HEK293 (cell line): ENCODE data around the gene FGR.

Source experiments
- YY1 ChIP-seq: fragments of 450-650 bp; formaldehyde crosslinking; IDR thresholded peaks from 2 replicates; pipeline ENCODE4 v1.5.1; 2018; ENCODE audit warnings: missing biosample characterization, missing genetic modification characterization
- ZNF501 ChIP-seq: fragments of 450-650 bp; formaldehyde crosslinking; IDR thresholded peaks from 2 replicates; pipeline ENCODE4 v1.5.1; 2016; ENCODE audit warnings: missing biosample characterization, missing genetic modification characterization
- ZNF664 ChIP-seq: fragments of 450-650 bp; formaldehyde crosslinking; IDR thresholded peaks from 2 replicates; pipeline ENCODE4 v1.5.1; 2016; ENCODE audit warnings: missing biosample characterization, missing genetic modification characterization
- TF ChIP-seq, protein P1 (sequence below): fragments of 450-650 bp; formaldehyde crosslinking; optimal IDR thresholded peaks from 2 replicates; pipeline ENCODE3; 2016; ENCODE audit warnings: missing biosample characterization, mild to moderate bottlenecking, missing genetic modification characterization
- TF ChIP-seq, protein P2 (sequence below): fragments of 450-650 bp; formaldehyde crosslinking; IDR thresholded peaks from 2 replicates; pipeline ENCODE4 v1.5.1; 2016; ENCODE audit warnings: missing biosample characterization, missing genetic modification characterization
- TF ChIP-seq, protein P3 (sequence below): fragments of 450-650 bp; formaldehyde crosslinking; IDR thresholded peaks from 2 replicates; pipeline ENCODE4 v1.5.1; 2016; ENCODE audit warnings: missing biosample characterization, missing genetic modification characterization

DNA sequence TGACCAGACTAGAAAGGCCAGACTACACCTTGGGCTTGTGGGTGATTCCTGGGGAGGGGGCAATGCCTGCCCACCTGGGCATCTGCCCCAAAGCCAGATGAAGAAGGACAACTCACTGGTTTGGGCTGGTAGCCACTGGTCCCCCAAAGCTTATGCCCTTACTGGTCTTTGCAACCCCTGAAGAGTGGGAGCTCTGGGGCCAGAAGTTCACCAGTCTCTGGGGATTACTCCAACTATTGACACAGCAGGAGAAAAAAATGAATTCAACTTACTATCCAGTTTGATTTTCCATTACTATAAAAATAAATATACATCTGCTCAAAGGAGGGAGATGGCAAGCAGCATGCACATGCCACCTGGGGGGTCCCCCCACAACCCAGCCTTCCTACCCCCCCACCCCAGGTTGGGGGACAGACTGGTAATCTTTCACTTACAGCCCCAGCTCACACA lies 33.6 kb downstream of the FGR start:
- TF ChIP-seq, protein P1, sequence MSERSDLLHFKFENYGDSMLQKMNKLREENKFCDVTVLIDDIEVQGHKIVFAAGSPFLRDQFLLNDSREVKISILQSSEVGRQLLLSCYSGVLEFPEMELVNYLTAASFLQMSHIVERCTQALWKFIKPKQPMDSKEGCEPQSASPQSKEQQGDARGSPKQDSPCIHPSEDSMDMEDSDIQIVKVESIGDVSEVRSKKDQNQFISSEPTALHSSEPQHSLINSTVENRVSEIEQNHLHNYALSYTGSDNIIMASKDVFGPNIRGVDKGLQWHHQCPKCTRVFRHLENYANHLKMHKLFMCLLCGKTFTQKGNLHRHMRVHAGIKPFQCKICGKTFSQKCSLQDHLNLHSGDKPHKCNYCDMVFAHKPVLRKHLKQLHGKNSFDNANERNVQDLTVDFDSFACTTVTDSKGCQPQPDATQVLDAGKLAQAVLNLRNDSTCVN (tag by site-specific recombination) = no peak
- TF ChIP-seq, protein P2, sequence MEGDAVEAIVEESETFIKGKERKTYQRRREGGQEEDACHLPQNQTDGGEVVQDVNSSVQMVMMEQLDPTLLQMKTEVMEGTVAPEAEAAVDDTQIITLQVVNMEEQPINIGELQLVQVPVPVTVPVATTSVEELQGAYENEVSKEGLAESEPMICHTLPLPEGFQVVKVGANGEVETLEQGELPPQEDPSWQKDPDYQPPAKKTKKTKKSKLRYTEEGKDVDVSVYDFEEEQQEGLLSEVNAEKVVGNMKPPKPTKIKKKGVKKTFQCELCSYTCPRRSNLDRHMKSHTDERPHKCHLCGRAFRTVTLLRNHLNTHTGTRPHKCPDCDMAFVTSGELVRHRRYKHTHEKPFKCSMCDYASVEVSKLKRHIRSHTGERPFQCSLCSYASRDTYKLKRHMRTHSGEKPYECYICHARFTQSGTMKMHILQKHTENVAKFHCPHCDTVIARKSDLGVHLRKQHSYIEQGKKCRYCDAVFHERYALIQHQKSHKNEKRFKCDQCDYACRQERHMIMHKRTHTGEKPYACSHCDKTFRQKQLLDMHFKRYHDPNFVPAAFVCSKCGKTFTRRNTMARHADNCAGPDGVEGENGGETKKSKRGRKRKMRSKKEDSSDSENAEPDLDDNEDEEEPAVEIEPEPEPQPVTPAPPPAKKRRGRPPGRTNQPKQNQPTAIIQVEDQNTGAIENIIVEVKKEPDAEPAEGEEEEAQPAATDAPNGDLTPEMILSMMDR (tag by site-specific recombination) = no peak
- no peak for TF ChIP-seq ZNF664 (tag by site-specific recombination)
- TF ChIP-seq, protein P3, sequence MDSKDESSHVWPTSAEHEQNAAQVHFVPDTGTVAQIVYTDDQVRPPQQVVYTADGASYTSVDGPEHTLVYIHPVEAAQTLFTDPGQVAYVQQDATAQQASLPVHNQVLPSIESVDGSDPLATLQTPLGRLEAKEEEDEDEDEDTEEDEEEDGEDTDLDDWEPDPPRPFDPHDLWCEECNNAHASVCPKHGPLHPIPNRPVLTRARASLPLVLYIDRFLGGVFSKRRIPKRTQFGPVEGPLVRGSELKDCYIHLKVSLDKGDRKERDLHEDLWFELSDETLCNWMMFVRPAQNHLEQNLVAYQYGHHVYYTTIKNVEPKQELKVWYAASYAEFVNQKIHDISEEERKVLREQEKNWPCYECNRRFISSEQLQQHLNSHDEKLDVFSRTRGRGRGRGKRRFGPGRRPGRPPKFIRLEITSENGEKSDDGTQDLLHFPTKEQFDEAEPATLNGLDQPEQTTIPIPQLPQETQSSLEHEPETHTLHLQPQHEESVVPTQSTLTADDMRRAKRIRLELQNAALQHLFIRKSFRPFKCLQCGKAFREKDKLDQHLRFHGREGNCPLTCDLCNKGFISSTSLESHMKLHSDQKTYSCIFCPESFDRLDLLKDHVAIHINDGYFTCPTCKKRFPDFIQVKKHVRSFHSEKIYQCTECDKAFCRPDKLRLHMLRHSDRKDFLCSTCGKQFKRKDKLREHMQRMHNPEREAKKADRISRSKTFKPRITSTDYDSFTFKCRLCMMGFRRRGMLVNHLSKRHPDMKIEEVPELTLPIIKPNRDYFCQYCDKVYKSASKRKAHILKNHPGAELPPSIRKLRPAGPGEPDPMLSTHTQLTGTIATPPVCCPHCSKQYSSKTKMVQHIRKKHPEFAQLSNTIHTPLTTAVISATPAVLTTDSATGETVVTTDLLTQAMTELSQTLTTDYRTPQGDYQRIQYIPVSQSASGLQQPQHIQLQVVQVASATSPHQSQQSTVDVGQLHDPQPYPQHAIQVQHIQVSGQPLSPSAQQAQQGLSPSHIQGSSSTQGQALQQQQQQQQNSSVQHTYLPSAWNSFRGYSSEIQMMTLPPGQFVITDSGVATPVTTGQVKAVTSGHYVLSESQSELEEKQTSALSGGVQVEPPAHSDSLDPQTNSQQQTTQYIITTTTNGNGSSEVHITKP (tag by site-specific recombination) = no peak
- no peak for TF ChIP-seq YY1 (tag by site-specific recombination)
- TF ChIP-seq ZNF501 (tag by site-specific recombination) = no peak
